DMS53 (cell line): Measurements from ENCODE around the gene WIPF1.

Experiments
- DNase-seq: peaks from one replicate; lab custom pipeline; 2025; lab: John Stamatoyannopoulos, UW

WIPF1 gene

DNA sequence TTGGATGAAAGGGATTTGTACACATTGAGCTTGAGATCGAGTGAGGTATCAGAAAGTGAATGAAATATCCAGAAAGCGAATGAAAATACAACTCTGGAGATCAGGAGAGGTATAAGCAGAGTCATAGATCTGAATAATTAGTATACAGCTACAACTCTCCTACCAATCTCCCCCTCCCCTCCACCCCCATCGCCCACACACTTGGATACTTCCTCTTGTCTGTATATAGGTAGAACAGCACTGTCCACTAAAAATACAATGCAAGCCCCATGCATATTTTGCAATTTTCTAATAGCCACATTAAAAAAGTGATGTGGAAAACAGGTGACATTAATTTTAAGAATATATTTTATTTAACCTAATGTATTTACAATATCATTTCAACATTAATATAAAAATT, 23.7 kb upstream of the WIPF1 start:
- DNase-seq: no peak

DNA sequence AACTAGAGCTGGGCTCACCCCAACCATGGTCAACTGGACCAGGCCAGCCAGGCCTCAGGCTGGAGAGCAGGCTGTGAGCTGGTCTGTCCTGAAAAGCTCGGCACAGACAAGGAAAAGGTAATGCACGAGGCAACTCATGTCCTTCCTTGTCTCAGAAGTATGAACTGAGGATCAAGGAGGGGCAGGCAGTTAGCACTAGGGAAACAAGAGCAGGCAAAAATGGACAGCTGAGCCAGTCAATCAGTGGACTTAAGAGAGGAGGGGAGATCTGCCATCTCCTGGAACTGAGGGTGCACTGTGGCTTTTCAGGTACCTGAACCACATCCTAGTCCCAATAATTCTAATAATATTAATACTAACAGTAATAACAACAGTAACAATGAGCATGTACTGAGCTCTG, 20.6 kb upstream of the WIPF1 start:
- no peak for DNase-seq

- DNase-seq: no peak
These were observed 20.1 kb upstream of the WIPF1 start for GRCh38 chr2:174617718-174618117.

DNA sequence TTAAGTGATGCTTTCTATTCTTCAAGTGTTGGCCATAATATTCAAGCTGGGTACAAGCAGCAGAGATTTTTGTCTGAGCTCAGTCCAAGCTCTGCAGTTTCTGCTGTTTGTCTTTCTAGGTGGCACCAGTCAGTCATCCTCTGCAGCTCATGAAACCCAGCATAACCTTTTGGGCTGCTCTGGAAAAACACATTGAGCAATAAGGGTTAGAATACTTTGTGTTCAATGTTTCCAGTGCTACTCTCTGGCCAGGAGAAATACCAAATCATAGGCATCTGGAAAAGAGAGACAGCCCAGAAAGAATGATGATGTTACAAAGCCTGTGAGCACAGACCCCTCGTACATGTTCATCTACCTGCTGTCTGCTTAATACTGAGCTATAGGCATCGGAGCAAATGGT, 19.5 kb upstream of the WIPF1 start:
- DNase-seq: no peak

DNA sequence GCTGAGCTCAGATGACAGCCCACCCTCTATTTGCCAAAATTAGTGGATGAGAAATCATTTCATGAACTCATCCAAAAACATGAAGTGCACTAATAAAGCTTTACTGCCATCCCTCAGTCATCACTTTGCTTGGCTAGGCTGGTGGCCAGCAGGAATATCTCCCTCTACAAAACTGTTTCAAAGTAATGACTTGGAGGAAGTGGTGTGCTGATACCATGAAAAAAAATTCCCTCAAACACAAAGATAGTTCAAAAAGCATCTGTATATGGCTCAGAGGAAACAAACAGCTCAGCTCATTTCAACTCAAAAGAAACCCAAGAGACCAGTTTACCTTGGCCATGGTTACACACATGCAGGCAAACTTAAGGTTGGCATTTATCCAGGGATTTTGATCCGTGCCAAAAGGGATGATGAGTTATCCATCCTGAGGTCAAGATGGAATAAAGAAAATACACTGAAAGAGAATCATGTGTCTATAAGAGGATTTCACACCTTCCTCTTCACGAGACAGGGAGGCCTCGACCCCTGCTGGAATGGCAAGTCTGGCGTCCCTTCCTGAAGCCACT, 18.4 kb upstream of the WIPF1 start:
- no peak for DNase-seq

- peak; percentile 67 for DNase-seq
These were observed 16.7 kb upstream of the WIPF1 start for GRCh38 chr2:174614261-174614660.

DNA sequence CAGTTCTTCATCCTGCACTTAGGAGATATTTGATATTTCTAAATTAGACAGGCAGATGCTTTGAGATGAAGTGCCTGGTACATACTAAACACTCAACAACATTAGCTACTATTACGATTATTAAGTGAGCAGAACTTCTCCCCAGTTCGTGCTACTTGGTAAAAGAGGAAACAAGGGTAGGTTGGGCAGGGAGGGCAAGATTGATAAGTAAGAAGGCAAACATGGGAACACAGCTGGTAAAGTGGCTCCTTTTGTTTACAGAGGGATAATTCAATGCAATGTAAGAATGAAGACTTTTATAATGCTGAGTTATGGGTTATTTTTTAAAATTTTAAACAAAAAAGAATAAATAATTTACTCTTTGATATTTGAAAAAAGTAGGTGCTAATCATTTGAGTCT, 15.9 kb upstream of the WIPF1 start:
- peak; percentile 59 for DNase-seq

DNA sequence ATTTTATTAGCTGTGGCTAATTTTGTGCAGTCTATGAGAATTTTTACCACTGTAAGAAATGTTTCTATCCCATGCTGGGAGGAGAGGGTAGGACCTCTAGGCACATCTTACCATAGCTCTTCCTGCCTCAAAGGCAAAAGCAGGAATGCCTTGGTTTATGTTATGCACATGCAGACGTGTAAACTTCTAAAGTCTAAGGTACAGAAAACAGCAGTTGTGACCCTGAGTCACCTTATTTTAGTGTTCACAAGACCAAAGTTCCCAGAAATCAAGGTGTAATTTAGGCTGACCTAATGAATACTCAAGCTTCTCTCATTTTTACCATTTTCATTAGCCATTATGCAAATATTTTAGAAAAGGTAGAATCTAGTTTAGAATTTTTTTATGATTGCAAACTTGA, 15.4 kb upstream of the WIPF1 start:
- peak; percentile 17 for DNase-seq

DNA sequence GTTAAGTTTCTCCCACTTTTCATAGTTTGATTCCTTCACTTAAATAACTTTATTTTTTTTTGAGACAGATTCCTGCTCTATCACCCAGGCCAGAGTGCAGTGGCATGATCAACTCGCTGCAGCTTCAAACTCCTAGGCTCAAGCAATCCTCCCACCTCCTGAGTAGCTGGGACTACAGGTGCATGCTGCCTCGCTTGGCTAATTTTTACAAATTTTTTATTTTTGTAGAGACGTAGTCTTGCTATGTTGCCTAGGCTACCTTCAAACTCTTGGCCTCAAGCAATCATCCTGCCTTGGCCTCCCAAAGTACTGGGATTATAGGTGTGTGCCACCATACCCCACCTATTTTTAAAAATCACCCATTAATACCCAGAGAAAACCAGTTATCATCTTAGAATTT, 14.2 kb upstream of the WIPF1 start:
- no peak for DNase-seq

DNA sequence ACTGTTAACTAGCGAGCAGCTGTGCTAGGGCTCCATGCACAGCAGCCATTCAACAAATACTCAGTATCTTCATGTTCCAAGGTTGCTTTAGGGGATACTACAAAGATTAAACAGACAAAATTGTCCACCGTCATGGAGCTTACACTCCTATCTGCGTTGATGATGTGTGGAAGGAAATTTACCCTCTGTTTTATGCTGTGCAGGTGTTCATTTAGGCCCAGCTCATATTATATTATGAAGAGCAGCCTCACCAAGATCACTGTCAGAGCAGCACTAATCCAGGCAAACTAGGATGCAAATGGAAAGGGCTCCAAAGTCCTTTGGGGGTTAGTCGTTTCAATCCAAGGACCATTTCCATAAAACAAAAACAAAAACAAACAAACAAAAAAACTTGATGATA, 13.4 kb upstream of the WIPF1 start:
- no peak for DNase-seq

DNA sequence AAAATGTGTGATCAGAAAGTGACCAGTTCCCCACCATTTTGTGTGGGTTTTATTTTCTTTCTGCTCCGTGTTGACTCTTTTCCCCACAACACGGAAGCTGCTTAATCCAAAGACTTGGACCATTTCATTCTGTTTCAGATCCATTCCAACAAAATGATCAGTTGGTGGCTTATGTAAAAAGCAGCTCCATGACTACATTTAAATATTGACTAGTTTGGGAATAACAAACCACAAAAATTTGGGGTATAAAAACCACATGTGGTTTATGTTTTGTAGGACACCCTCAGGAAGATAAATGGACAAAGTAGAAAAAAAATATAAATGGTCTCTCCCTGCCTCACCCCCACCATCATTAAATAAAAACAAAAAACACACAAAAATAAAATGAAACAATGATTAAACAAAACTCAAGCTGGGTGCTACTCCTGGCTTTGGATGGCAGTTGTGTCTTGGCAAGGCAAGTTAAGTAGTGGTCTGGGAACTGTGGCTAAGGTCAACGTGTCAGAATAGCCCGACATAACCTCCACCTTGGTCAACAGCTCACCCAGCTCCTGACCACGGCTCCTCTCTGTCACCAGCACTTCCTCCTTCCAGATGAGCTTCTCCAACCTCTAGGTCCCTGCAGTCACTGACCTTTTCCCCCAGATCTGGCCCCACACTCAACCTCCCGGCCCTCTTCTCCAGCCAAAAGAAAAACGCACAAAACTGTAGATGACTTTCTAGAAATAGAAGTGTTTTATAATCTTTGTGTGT, 12.8 kb upstream of the WIPF1 start:
- no peak for DNase-seq

- DNase-seq: no peak
These were observed 11.7 kb upstream of the WIPF1 start for GRCh38 chr2:174609261-174609660.

DNA sequence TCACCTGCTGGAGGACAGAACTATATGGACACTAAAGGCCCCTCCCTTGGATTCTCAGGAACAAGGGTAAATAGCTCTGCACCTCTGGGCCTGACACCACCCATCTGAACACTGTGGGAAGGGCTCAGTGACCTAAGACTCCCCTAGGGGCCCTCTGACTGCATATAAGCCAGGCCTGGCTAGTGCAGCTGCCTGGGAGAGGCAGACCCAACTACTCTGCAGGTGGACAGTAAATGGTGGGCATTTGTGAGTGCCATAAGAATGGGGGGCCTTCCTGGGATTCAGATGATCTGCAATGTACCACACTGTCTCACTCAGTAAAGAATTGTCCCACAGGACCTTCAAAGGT, 11.2 kb upstream of the WIPF1 start:
- DNase-seq: peak; percentile 34

GRCh38 chr2:174607989-174608865, 10.6 kb upstream of the WIPF1 start:
- peak; percentile 34 for DNase-seq

- DNase-seq: no peak
These were observed 10.0 kb upstream of the WIPF1 start for GRCh38 chr2:174607584-174607983.

DNA sequence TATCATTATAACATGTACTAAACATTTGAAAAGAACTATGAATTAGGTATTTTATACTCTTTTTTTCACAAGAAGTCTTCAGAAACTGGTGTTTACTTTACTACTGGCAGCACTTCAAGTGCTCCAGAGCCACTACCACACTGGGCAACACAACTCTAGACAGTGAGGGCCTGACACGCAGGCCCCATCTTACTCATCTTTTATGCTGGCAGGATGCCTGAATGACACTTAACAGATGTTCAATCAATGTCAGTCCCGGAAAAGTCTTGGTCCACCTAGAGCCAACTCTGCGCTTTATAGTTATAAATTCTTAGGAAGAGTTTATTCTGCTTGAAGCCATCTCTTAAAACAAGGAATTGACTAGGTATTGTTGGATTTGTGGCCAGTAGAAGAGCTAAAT, 8.7 kb upstream of the WIPF1 start:
- DNase-seq: peak; percentile 90

DNA sequence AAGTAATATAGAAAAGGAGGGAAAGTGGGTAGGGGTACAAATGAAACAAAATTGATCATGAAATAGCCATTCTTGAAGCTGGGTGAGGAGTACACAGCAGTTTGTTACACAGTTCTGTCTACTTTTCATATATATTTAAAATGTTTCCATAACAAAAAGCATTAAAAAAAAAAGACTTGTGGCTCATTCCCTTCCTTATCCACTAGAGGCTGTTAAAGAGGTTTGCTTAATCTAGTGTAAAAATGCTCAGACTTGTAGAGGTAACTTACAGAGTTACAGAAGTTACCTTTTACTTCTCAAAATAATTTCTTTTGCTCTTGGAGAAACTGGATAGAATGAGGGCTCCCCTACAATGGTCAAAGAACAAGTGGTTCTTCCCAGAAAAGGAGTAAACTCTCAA, 8.1 kb upstream of the WIPF1 start:
- peak; percentile 54 for DNase-seq

- DNase-seq: peak; percentile 77
These were observed 5.7 kb upstream of the WIPF1 start for GRCh38 chr2:174603280-174603679.

DNA sequence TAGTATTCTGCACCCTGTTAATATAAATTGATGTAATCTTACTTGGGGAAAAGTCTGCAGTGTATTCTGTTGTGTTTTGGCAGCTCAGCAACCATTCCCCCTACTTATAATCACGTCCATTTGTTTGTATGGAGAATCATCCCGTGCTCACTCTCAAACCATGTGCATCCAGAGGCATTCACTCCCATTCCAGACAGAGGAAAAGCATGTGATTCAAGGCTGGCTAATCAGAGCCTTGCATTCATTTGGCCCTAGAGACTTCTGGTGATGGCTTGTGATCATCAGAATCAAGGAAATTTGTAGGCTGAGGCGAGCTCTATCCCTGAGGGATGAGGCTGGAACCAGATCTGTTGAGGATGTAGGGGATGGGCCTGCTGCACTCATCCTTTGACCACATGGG, 5.1 kb upstream of the WIPF1 start:
- DNase-seq: no peak

- DNase-seq: no peak
These were observed 2.7 kb upstream of the WIPF1 start for GRCh38 chr2:174600349-174600748.

DNA sequence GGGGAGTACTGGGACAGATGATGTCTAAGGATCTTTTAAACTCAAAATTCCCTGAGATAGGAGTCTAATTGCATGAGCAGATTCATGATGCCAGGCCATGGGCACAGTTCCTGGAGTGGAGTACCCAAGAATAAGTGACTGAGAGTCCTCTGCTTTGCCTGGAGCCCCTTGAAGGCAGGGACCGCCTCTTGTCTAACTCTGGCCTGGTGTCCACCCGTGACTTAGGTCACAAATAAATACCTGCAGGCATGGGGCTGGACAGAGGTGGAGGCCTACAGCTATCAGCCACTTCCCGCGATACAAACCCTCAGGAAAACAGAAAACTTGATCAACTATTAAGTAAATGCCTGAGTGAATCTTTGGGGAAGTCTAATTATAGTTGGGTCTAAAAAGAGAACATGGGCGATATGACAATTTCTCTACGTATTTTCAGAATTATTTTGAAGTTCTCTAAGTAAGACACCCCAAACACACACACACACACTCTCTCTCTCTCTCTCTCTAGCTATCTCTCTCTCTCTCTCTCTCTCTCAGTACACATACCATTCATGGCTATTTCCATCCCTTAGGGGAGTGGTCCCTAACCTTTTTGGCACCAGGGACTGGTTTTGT, 1.8 kb upstream of the WIPF1 start:
- no peak for DNase-seq

- DNase-seq: no peak
These were observed 627 bp downstream of the WIPF1 start for GRCh38 chr2:174597009-174597344.

GRCh38 chr2:174595891-174596397, 1.7 kb downstream of the WIPF1 start:
- no peak for DNase-seq
